Hair follicular keratinocyte (primary cell): Measurements from ENCODE around the gene AGXT. TPM values are rescaled to one million over a fixed set of nuclear protein-coding genes. Genes with fewer than 3 reads are reported as not detected.

ENCODE experiments used
- total RNA-seq: library from RNA; depleted of rRNA; stranded (reverse); fragments of >200 nt; gene quantifications from 2 replicates; pipeline ENCODE4 v1.2.3, GENCODE V29; 2015

The AGXT gene
- not detected in 2 replicates for total RNA-seq

GRCh38 chr2:240868286-240869108 lies at the start of gene AGXT:
Gene AGXT, plus strand, starts transcription at chr2:240868824. Its CDS starts 42 bp downstream, at chr2:240868866.

GRCh38 chr2:240819858-240820606 lies 48.6 kb upstream of the AGXT start, which contains the start of gene KIF1A:
Gene KIF1A, minus strand, starts transcription at chr2:240820219. Its CDS starts 22,467 bp downstream, at chr2:240797752.

GRCh38 chr2:240895656-240896388 lies 27.2 kb downstream of the AGXT start, which contains the start of gene MAB21L4:
Gene MAB21L4, minus strand, starts transcription at chr2:240896156. Its CDS starts 159 bp downstream, at chr2:240895997.

GRCh38 chr2:240906141-240906910 lies 37.7 kb downstream of the AGXT start, which contains the start of gene CROCC2:
Gene CROCC2, plus strand, starts transcription at chr2:240906336. Its CDS starts 178 bp downstream, at chr2:240906514.

Other genes starting within 250 kb of the AGXT start
- gene GPR35, start 243.3 kb upstream of the AGXT start, total RNA-seq, result not detected in 2 replicates
- gene AQP12B, start 185.9 kb upstream of the AGXT start, total RNA-seq, result not detected in 2 replicates
- gene AQP12A, start 177.0 kb upstream of the AGXT start, total RNA-seq, result not detected in 2 replicates
- gene KIF1A, start 48.6 kb upstream of the AGXT start, total RNA-seq, result not detected in 2 replicates
- 0.11 TPM in 1 of 2 replicates, not detected in the other for gene MAB21L4, start 27.3 kb downstream of the AGXT start, total RNA-seq
- not detected in 2 replicates for gene CROCC2, start 37.5 kb downstream of the AGXT start, total RNA-seq
- 0.08 and 1.2 TPM in 2 replicates for gene SNED1, start 129.8 kb downstream of the AGXT start, total RNA-seq
- gene MTERF4, start 233.5 kb downstream of the AGXT start, total RNA-seq, result 18.5 and 22.3 TPM in 2 replicates